IMR-90 (cell line): ENCODE data around the gene ELL. TPM values are rescaled to one million over a fixed set of nuclear protein-coding genes. Genes with fewer than 3 reads are reported as not detected.

ENCODE experiments used
- ATAC-seq: fragments of 200-7000 bp; cut with Tn5 transposase; 2 replicates; pipeline ENCODE4 v1.9.1; 2020; ENCODE audit warnings: low read depth, mild to moderate bottlenecking, moderate library complexity
- BruUV-seq: library from RNA; stranded (reverse); fragments of 400-500 nt; replicated peaks from 2 replicates; lab custom pipeline; 2021; lab: Mats Ljungman, UMichigan
- CTCF ChIA-PET: fragments of 300-600 bp; formaldehyde crosslinking; extraction: SDS; loops from one replicate; lab custom pipeline; 2021; ENCODE audit warnings: antibody characterized with exemption; lab: Yijun Ruan, JAX
- POLR2A ChIA-PET: fragments of 300-600 bp; sonication (Branson Sonifier 250); formaldehyde crosslinking; loops from one replicate; lab custom pipeline; 2022; ENCODE audit warnings: antibody characterized with exemption; ENCODE audit not compliant: unreplicated experiment; lab: Charles Lee
- DNase-seq: peaks from one replicate; pipeline ENCODE4 v3.0.0; 2013
- H2AFZ ChIP-seq: replicated peaks from 2 replicates; pipeline ENCODE3; 2013; ENCODE audit warnings: low read length, mild to moderate bottlenecking; ENCODE audit not compliant: poor library complexity
- H2AK5ac ChIP-seq: 2 replicates; pipeline ENCODE4 v1.6.1; 2013; ENCODE audit warnings: low read depth, low read length, inconsistent platforms
- H2AK9ac ChIP-seq: replicated peaks from 2 replicates; pipeline ENCODE3; 2013; ENCODE audit warnings: mild to moderate bottlenecking, low read depth, low read length, moderate library complexity; ENCODE audit not compliant: poor library complexity
- H2BK120ac ChIP-seq: 2 replicates; pipeline ENCODE4 v1.6.1; 2013; ENCODE audit warnings: low read depth, low read length, inconsistent platforms
- H2BK15ac ChIP-seq: 3 replicates; pipeline ENCODE4 v1.6.1; 2013; ENCODE audit warnings: low read depth, low read length, inconsistent platforms
- H2BK20ac ChIP-seq: 2 replicates; pipeline ENCODE4 v1.6.1; 2013; ENCODE audit warnings: low read depth, mild to moderate bottlenecking, inconsistent platforms, low read length, moderate library complexity
- H2BK5ac ChIP-seq: 2 replicates; pipeline ENCODE4 v1.6.1; 2013; ENCODE audit warnings: mild to moderate bottlenecking, low read depth, low read length, inconsistent platforms; ENCODE audit not compliant: poor library complexity, severe bottlenecking
- H3K14ac ChIP-seq: replicated peaks from 2 replicates; pipeline ENCODE4 v1.6.1; 2013; ENCODE audit warnings: low read depth, low read length, inconsistent platforms
- H3K18ac ChIP-seq: 2 replicates; pipeline ENCODE4 v1.6.1; 2013; ENCODE audit warnings: low read depth, low read length, control low read depth
- H3K23ac ChIP-seq: 2 replicates; pipeline ENCODE4 v1.6.1; 2013; ENCODE audit warnings: low read depth, low read length, inconsistent platforms
- H3K27ac ChIP-seq: 2 replicates; pipeline ENCODE4 v1.5.1; 2013; ENCODE audit warnings: mild to moderate bottlenecking, control low read depth, low read length; ENCODE audit not compliant: insufficient read depth
- H3K27me3 ChIP-seq: 2 replicates; pipeline ENCODE4 v1.6.1; 2013; ENCODE audit warnings: low read length; ENCODE audit not compliant: control insufficient read depth, insufficient read depth
- H3K36me3 ChIP-seq: 2 replicates; pipeline ENCODE4 v1.6.1; 2013; ENCODE audit warnings: low read length, mixed read lengths; ENCODE audit not compliant: control insufficient read depth, insufficient read depth
- H3K4ac ChIP-seq: 2 replicates; pipeline ENCODE4 v1.6.1; 2013; ENCODE audit warnings: low read depth, low read length, inconsistent platforms
- H3K4me1 ChIP-seq: 2 replicates; pipeline ENCODE4 v1.6.1; 2013; ENCODE audit warnings: low read length, mixed read lengths; ENCODE audit not compliant: control insufficient read depth, insufficient read depth
- H3K4me2 ChIP-seq: 2 replicates; pipeline ENCODE4 v1.6.1; 2013; ENCODE audit warnings: low read depth, mild to moderate bottlenecking, control low read depth, low read length, moderate library complexity
- H3K4me3 ChIP-seq: 2 replicates; pipeline ENCODE4 v1.5.1; 2013; ENCODE audit warnings: low read depth, mild to moderate bottlenecking, control low read depth, low read length, moderate library complexity; ENCODE audit not compliant: insufficient read depth
- H3K56ac ChIP-seq: 2 replicates; pipeline ENCODE4 v1.6.1; 2013; ENCODE audit warnings: low read length, inconsistent platforms; ENCODE audit not compliant: insufficient read depth; ENCODE audit errors: extremely low read depth
- H3K79me1 ChIP-seq, 2 experiments: 2 replicates each; pipeline ENCODE4 v1.6.1; 2013; ENCODE audit warnings: low read length in 2 of 2, inconsistent platforms in 1 of 2, low read depth in 1 of 2
- H3K9ac ChIP-seq: 2 replicates; pipeline ENCODE4 v1.6.1; 2013; ENCODE audit warnings: low read depth, low read length, control low read depth
- H3K9me1 ChIP-seq: 2 replicates; pipeline ENCODE4 v1.6.1; 2013; ENCODE audit warnings: low read length, inconsistent platforms; ENCODE audit not compliant: insufficient read depth
- H3K9me3 ChIP-seq: 2 replicates; pipeline ENCODE4 v1.6.1; 2013; ENCODE audit warnings: low read length; ENCODE audit not compliant: control insufficient read depth, insufficient read depth
- H4K20me1 ChIP-seq: 2 replicates; pipeline ENCODE4 v1.6.1; 2013; ENCODE audit warnings: low read length, inconsistent platforms; ENCODE audit not compliant: insufficient read depth
- H4K5ac ChIP-seq: 2 replicates; pipeline ENCODE4 v1.6.1; 2013; ENCODE audit warnings: mild to moderate bottlenecking, low read depth, low read length, control low read depth
- H4K8ac ChIP-seq, 2 experiments: 2 replicates each; pipeline ENCODE4 v1.6.1; 2013; ENCODE audit warnings: low read depth in 2 of 2, low read length in 2 of 2, control low read depth in 1 of 2, inconsistent platforms in 1 of 2
- H4K91ac ChIP-seq: 2 replicates; pipeline ENCODE4 v1.6.1; 2013; ENCODE audit warnings: low read depth, low read length, inconsistent platforms; ENCODE audit not compliant: insufficient read depth
- CEBPB ChIP-seq: IDR thresholded peaks from 2 replicates; pipeline ENCODE4 v1.6.1; 2012; ENCODE audit warnings: low read depth, low read length, improper control_type of control experiment
- CHD1 ChIP-seq: IDR thresholded peaks from 2 replicates; pipeline ENCODE4 v1.6.1; 2012; ENCODE audit warnings: low read depth, low read length, improper control_type of control experiment
- FOS ChIP-seq: fragments of 150-350 bp; IDR thresholded peaks from 2 replicates; pipeline ENCODE4 v1.6.1; 2016; ENCODE audit warnings: low read depth, low read length
- MAFK ChIP-seq: IDR thresholded peaks from 2 replicates; pipeline ENCODE4 v1.6.1; 2012; ENCODE audit warnings: low read depth, low read length, improper control_type of control experiment
- MAZ ChIP-seq: IDR thresholded peaks from 2 replicates; pipeline ENCODE4 v1.6.1; 2012; ENCODE audit warnings: low read depth, mild to moderate bottlenecking, low read length, improper control_type of control experiment, moderate library complexity, borderline replicate concordance
- MXI1 ChIP-seq: IDR thresholded peaks from 2 replicates; pipeline ENCODE4 v1.6.1; 2012; ENCODE audit warnings: low read depth, mild to moderate bottlenecking, low read length, moderate library complexity, borderline replicate concordance
- NFE2L2 ChIP-seq: fragments of 150-350 bp; IDR thresholded peaks from 2 replicates; pipeline ENCODE4 v1.6.1; 2016; ENCODE audit warnings: low read depth, mild to moderate bottlenecking, low read length
- RFX5 ChIP-seq: IDR thresholded peaks from 2 replicates; pipeline ENCODE4 v1.8.0; 2012; ENCODE audit warnings: low read depth, mild to moderate bottlenecking, low read length, moderate library complexity
- SMC3 ChIP-seq: fragments of 150-350 bp; IDR thresholded peaks from 2 replicates; pipeline ENCODE4 v1.6.1; 2016; ENCODE audit warnings: low read depth, mild to moderate bottlenecking, antibody characterized with exemption, low read length, moderate library complexity
- WGBS, 2 experiments: methylation state at CpG; one replicate each; pipeline versions ENCODE4 v1.1.5 to v1.1.7; 2013; ENCODE audit warnings: missing lambda C conversion rate in 2 of 2; ENCODE audit not compliant: insufficient read length in 1 of 2; ENCODE audit errors: extremely low coverage in 2 of 2; 5-methylcytosine and 5-hydroxymethylcytosine counted together
- dilution Hi-C: fragments of 300-500 bp; cut with HindIII; formaldehyde crosslinking; loops from one replicate; pipeline ENCODE4 v1.14.3; 2018; ENCODE audit warnings: low sequenced_read_pairs; ENCODE audit not compliant: unreplicated experiment
- in situ Hi-C: fragments of 300-500 bp; cut with MboI; formaldehyde crosslinking; loops from 3 replicates; pipeline ENCODE4 v1.14.3; 2019; ENCODE audit warnings: low sequenced_read_pairs, inconsistent platforms, mixed read lengths
- intact Hi-C: fragments of 100-400 bp; cut with micrococcal nuclease; formaldehyde crosslinking; loops from 2 replicates; pipeline ENCODE4 v1.10.0; 2022
- polyA plus RNA-seq, 3 experiments: library from polyadenylated mRNA; depleted of rRNA; stranded (reverse); fragments of >200 nt; gene quantifications; 2 replicates each; pipeline ENCODE4 v1.2.3, GENCODE V29; 2012; ENCODE audit warnings: low replicate concordance in 1 of 3
- total RNA-seq: library from RNA; depleted of rRNA; stranded (reverse); fragments of >200 nt; gene quantifications from 2 replicates; pipeline ENCODE4 v1.2.3, GENCODE V29; 2012
- TF ChIP-seq, protein P1 (sequence below): fragments of 150-350 bp; IDR thresholded peaks from 2 replicates; pipeline ENCODE4 v1.6.1; 2017; ENCODE audit warnings: mild to moderate bottlenecking, antibody characterized with exemption, low read length, low read depth

The ELL gene
- total and polyA plus RNA-seq, 2 of the 4 experiments (the other 2 are of a cell fraction): 6.3 to 13.1 TPM

DNA sequence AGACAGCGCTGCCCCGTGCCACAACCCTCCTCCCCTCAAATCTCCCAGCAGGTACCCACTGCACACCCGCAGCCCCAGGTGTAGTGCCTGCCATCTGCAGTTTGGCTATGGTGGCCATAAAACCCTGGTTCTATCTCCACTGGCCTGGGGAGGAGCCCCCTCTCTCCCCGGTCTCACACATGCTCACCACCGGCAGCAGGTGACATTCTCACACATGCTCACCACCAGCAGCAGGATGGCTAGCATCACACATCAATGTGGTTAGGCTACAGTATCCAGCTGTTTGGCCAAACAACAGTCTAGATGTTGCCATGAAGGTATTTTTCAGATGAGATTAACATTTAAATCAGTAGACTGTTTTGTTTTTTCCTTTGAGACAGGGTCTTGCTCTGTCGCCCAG lies 31.1 kb downstream of the ELL start:
- no peak overlapping the region for H2AK9ac ChIP-seq
- in situ Hi-C loops: no loop called here
- H2AFZ ChIP-seq: no peak overlapping the region
- peaks cover 100% of the 10 kb centered on the region for H4K20me1 ChIP-seq
- intact Hi-C loops: no loop called here
- H3K36me3 ChIP-seq: no peaks in the 10 kb centered on the region
- no peak overlapping the region for H2BK5ac ChIP-seq
- peaks cover 34% of the 10 kb centered on the region for H3K4me1 ChIP-seq
- H4K91ac ChIP-seq: no peak overlapping the region
- no peaks in the 10 kb centered on the region for H3K27me3 ChIP-seq
- no peak overlapping the region for H4K8ac ChIP-seq
- no peaks in the 10 kb centered on the region for H3K9me3 ChIP-seq
- no peak overlapping the region for H3K4me2 ChIP-seq
- dilution Hi-C loops: no loop called here
- ChIA-PET POLR2A (no interaction called here), CTCF (no interaction called here)
- no peak overlapping the region for H2BK15ac ChIP-seq
- H2BK20ac ChIP-seq: no peak overlapping the region
- no peak overlapping the region for H2BK120ac ChIP-seq
- H3K27ac ChIP-seq: no peak overlapping the region
- no TSS peak for BruUV-seq
- peaks cover 46% of the 10 kb centered on the region for H3K9me1 ChIP-seq
- H3K4me3 ChIP-seq: no peak overlapping the region
- 73% methylated on average over 3 of the region's 6 CpGs; no CpG with 5 or more reads in 1 of the 2 experiments for whole genome bisulfite sequencing, 2 experiments
- H3K4ac ChIP-seq: no peak overlapping the region
- H3K18ac ChIP-seq: no peak overlapping the region
- no peak for TF ChIP-seq NFE2L2
- no peak for TF ChIP-seq RFX5
- TF ChIP-seq MXI1: no peak
- no peak for TF ChIP-seq SMC3
- TF ChIP-seq, protein P1, sequence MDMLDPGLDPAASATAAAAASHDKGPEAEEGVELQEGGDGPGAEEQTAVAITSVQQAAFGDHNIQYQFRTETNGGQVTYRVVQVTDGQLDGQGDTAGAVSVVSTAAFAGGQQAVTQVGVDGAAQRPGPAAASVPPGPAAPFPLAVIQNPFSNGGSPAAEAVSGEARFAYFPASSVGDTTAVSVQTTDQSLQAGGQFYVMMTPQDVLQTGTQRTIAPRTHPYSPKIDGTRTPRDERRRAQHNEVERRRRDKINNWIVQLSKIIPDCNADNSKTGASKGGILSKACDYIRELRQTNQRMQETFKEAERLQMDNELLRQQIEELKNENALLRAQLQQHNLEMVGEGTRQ: no peak
- no peak for TF ChIP-seq MAZ
- no peak for TF ChIP-seq CEBPB
- no peak for TF ChIP-seq CHD1
- no peak for TF ChIP-seq MAFK
- no peak for TF ChIP-seq FOS
- H2AK5ac ChIP-seq: no peak overlapping the region
- H4K5ac ChIP-seq: no peak overlapping the region
- H3K79me1 ChIP-seq: peaks cover 46 to 99% of the 10 kb centered on the region in 2 experiments
- H3K23ac ChIP-seq: no peak overlapping the region
- no peak overlapping the region for H3K56ac ChIP-seq
- H3K14ac ChIP-seq: no peak overlapping the region
- ATAC-seq (no peak), DNase-seq (no peak)
- H3K9ac ChIP-seq: no peak overlapping the region
